C4-2B (cell line): ENCODE results near the gene NF1.

Source experiments
- CTCF ChIP-seq: fragments of 450-650 bp; conservative IDR thresholded peaks from 2 replicates; pipeline ENCODE4 v1.5.1; 2017; ENCODE audit warnings: mild to moderate bottlenecking
- ZFX ChIP-seq: fragments of 450-650 bp; IDR thresholded peaks from 2 replicates; pipeline ENCODE4 v1.6.1; 2017

- no peak for TF ChIP-seq CTCF
- TF ChIP-seq ZFX, result no peak
These were observed 303.9 kb downstream of the NF1 start for GRCh38 chr17:31398381-31399311.
